Stimulated activated memory B cell treated with anti-CD40 and anti-IgM and Interleukin-4, amounts not matched to agents 10 μg/mL and 1 μg/mL and 100 μg/mL, for 72 hours (primary cell): ENCODE results near the gene INSC.
"Not testable (repeated sequence)": the region's sequence is repeated elsewhere in the genome, so short reads cannot be mapped to it uniquely, and the experiment has no call there.

Source experiments
- ATAC-seq: fragments of 150-1000 bp; cut with Tn5 transposase; 2 replicates; pipeline ENCODE4 v1.10.0; 2021
- H3K27ac Mint-ChIP-seq: one replicate; pipeline ENCODE4 v1.8.0; 2022; ENCODE audit warnings: mild to moderate bottlenecking, mixed read lengths
- H3K27me3 Mint-ChIP-seq: one replicate; pipeline ENCODE4 v1.8.0; 2022; ENCODE audit warnings: mixed read lengths
- H3K36me3 Mint-ChIP-seq: one replicate; pipeline ENCODE4 v1.8.0; 2022; ENCODE audit warnings: mixed read lengths
- H3K4me1 Mint-ChIP-seq: one replicate; pipeline ENCODE4 v1.8.0; 2022; ENCODE audit warnings: mixed read lengths
- H3K4me3 Mint-ChIP-seq: one replicate; pipeline ENCODE4 v1.8.0; 2022; ENCODE audit warnings: mild to moderate bottlenecking, moderate library complexity, mixed read lengths
- H3K9me3 Mint-ChIP-seq: one replicate; pipeline ENCODE4 v1.8.0; 2022; ENCODE audit warnings: mixed read lengths

Gene INSC

GRCh38 chr11:15114501-15115475, at the start of gene INSC:
TSS of gene INSC (plus strand) at chr11:15114923. CDS start at chr11:15149175, 34,252 bp downstream.
- Mint-ChIP-seq H3K4me1 (peaks cover 61% of the 10 kb centered on the region), H3K27me3 (peaks cover 13% of the 10 kb centered on the region), H3K27ac (peak within 1 kb of the TSS; percentile 75), H3K36me3 (no peaks in the 10 kb centered on the region), H3K9me3 (no peaks in the 10 kb centered on the region), H3K4me3 (peak within 1 kb of the TSS; percentile 74)
- no peak for ATAC-seq

- Mint-ChIP-seq H3K27me3 (peaks cover 50% of the 10 kb centered on the region), H3K4me1 (peaks cover 16% of the 10 kb centered on the region)
- H3K9me3 Mint-ChIP-seq, ATAC-seq, H3K4me3 Mint-ChIP-seq, H3K36me3 Mint-ChIP-seq, H3K27ac Mint-ChIP-seq: not testable (repeated sequence)
Observed at GRCh38 chr11:15069751-15070150, 45.0 kb upstream of the INSC start.

- Mint-ChIP-seq H3K27me3 (peaks cover 59% of the 10 kb centered on the region), H3K4me3 (no peak overlapping the region), H3K9me3 (peaks cover 6% of the 10 kb centered on the region), H3K36me3 (no peaks in the 10 kb centered on the region), H3K4me1 (peaks cover 19% of the 10 kb centered on the region), H3K27ac (no peak overlapping the region)
- no peak for ATAC-seq
Observed at GRCh38 chr11:15071556-15072255, 43.0 kb upstream of the INSC start.

DNA sequence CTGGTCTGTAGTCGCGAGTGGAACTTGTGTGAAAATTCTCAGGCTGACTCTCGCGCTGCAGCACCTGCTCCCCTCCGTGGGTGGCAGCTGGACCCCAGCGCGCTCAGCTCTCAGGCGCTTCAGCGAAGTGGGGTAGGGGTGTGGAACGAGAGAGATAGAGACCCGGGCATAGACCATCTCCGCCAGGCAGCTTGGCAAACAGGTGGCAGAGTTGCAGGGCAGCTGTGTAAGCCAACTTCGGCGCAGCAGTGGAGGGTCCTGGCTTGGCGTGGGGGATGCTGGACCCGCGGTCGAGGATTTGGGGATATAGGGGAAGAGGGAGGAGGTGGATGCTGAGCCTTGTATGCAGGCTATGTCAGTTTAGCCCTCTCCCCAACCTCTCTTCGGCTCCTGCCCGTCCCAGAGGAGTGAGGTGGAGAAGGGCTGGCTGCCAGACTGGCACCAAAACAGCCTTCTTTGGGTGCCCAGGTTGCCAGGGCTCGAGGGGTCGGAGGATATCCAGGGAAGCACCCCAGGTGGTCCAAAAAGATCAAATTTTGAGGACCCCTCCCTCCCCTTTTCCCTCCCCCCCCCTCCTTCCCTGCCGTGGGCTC, 42.1 kb upstream of the INSC start:
- Mint-ChIP-seq H3K27me3 (peaks cover 60% of the 10 kb centered on the region), H3K4me1 (peaks cover 19% of the 10 kb centered on the region), H3K27ac (no peak overlapping the region), H3K9me3 (peaks cover 6% of the 10 kb centered on the region), H3K4me3 (no peak overlapping the region), H3K36me3 (no peaks in the 10 kb centered on the region)
- no peak for ATAC-seq

GRCh38 chr11:15073361-15074205, 41.1 kb upstream of the INSC start, which contains the start of gene CALCB:
TSS of gene CALCB (plus strand) at chr11:15073593. CDS start at chr11:15074719, 1,126 bp downstream.
- no peaks in the 10 kb centered on the region for H3K36me3 Mint-ChIP-seq
- ATAC-seq: no peak
- peaks cover 60% of the 10 kb centered on the region for H3K27me3 Mint-ChIP-seq
- H3K27ac Mint-ChIP-seq: no peak within 1 kb of the TSS
- H3K4me1 Mint-ChIP-seq: peaks cover 19% of the 10 kb centered on the region
- H3K4me3 Mint-ChIP-seq: peak within 1 kb of the TSS; percentile 54
- peaks cover 1% of the 10 kb centered on the region for H3K9me3 Mint-ChIP-seq

GRCh38 chr11:15074206-15075161, 40.2 kb upstream of the INSC start:
- Mint-ChIP-seq H3K36me3 (no peaks in the 10 kb centered on the region), H3K27me3 (peaks cover 60% of the 10 kb centered on the region), H3K4me1 (peaks cover 19% of the 10 kb centered on the region), H3K27ac (no peak overlapping the region), H3K9me3 (no peaks in the 10 kb centered on the region), H3K4me3 (peak overlapping the region; percentile 54)
- peak; percentile 89 for ATAC-seq

DNA sequence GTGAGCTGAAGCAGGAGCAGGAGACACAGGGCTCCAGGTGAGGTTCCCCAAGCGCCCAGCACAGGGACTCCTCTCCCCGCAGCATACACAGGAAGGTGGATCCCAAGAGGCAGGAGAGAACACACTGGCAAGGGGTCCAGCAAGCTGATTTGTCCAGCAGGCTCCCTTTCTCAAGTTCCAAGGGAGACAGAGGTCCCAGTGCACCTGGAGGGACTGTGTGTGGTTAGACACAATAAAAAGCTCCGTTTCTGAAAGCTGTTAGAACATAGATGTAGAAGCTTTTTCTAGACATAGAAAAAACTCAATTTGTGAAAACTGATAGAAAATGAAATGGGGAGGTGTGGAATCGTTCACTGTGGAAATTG, 39.6 kb upstream of the INSC start:
- Mint-ChIP-seq H3K4me3 (no peak overlapping the region), H3K4me1 (peaks cover 19% of the 10 kb centered on the region), H3K27me3 (peaks cover 60% of the 10 kb centered on the region), H3K9me3 (no peaks in the 10 kb centered on the region), H3K36me3 (no peaks in the 10 kb centered on the region), H3K27ac (no peak overlapping the region)
- no peak for ATAC-seq

DNA sequence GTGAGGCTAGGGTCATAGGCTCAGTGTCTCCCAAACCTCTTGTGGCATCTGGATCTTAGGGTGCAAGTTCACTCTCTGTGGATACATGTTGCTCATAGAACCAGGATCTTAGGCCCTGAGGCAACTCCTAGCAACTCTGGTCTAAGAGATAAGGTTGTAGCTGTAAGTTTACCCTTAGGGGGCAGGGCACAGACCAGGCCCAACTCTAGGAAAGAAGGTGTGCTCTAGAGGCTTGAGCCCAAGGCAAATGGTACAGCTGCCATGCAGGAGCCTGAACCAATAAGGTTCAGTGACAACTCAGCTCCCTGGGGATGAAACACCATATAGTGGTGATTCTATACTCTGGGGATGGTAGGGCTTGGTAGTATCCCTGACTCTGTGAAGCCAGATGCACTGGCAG, 23.5 kb upstream of the INSC start:
- H3K4me3 Mint-ChIP-seq: no peak overlapping the region
- no peak for ATAC-seq
- peaks cover 19% of the 10 kb centered on the region for H3K4me1 Mint-ChIP-seq
- no peak overlapping the region for H3K27ac Mint-ChIP-seq
- peaks cover 12% of the 10 kb centered on the region for H3K27me3 Mint-ChIP-seq
- H3K36me3 Mint-ChIP-seq: no peaks in the 10 kb centered on the region
- peaks cover 11% of the 10 kb centered on the region for H3K9me3 Mint-ChIP-seq

- Mint-ChIP-seq H3K27ac (peak overlapping the region; percentile 34), H3K27me3 (peaks cover 12% of the 10 kb centered on the region), H3K4me3 (no peak overlapping the region), H3K9me3 (peaks cover 11% of the 10 kb centered on the region), H3K4me1 (peaks cover 19% of the 10 kb centered on the region), H3K36me3 (no peaks in the 10 kb centered on the region)
- ATAC-seq: peak; percentile 51
Observed at GRCh38 chr11:15091625-15092024, 23.1 kb upstream of the INSC start.

DNA sequence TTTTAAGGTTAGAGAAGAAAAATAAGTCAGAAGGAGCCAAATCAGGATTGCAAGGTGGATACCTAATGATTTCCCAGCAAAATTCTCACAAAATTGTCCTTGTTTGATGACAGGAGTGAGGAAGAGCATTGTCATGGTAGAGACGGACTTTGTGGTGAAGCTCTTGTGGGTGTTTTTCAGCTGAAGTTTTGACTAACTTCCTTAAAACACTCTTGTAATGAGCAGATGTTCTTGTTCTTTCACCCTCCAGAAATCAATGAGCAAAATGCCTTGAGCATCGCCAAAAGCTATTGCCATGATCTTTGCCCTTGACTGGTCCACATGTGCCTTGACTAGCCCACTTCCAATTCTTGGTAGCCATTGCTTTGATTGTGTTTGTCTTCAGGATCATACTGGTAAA, 21.3 kb upstream of the INSC start:
- ATAC-seq: peak; percentile 68
- peaks cover 3% of the 10 kb centered on the region for H3K9me3 Mint-ChIP-seq
- H3K36me3 Mint-ChIP-seq: no peaks in the 10 kb centered on the region
- H3K27me3 Mint-ChIP-seq: peaks cover 24% of the 10 kb centered on the region
- peaks cover 19% of the 10 kb centered on the region for H3K4me1 Mint-ChIP-seq
- H3K27ac Mint-ChIP-seq: no peak overlapping the region
- no peak overlapping the region for H3K4me3 Mint-ChIP-seq

- peaks cover 17% of the 10 kb centered on the region for H3K27me3 Mint-ChIP-seq
- H3K4me3 Mint-ChIP-seq: no peak overlapping the region
- no peaks in the 10 kb centered on the region for H3K36me3 Mint-ChIP-seq
- H3K9me3 Mint-ChIP-seq: no peaks in the 10 kb centered on the region
- ATAC-seq: no peak
- no peak overlapping the region for H3K27ac Mint-ChIP-seq
- H3K4me1 Mint-ChIP-seq: peaks cover 19% of the 10 kb centered on the region
Observed at GRCh38 chr11:15095736-15096228, 18.9 kb upstream of the INSC start.

DNA sequence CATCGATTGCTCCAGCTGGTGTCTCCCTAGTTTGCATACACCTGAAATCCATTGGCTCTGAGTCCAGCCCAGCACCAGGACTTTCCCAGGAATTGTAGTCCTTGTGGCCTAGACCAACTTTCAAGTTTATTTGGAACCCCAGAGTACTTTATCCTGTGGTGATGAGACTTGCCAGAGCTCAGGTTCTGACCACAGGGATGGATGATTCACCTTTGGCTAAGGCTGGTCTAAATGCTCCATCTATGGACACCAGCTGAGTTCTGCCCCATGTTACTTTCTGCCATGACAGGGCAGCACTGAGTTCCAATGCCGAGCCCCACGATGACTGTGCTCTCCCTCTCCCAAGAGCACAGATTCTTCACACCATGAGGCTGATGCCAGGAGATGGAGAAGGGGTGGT, 17.3 kb upstream of the INSC start:
- Mint-ChIP-seq H3K27ac (no peak overlapping the region), H3K9me3 (no peaks in the 10 kb centered on the region), H3K36me3 (no peaks in the 10 kb centered on the region), H3K4me3 (no peak overlapping the region), H3K27me3 (peaks cover 13% of the 10 kb centered on the region), H3K4me1 (peaks cover 12% of the 10 kb centered on the region)
- no peak for ATAC-seq

DNA sequence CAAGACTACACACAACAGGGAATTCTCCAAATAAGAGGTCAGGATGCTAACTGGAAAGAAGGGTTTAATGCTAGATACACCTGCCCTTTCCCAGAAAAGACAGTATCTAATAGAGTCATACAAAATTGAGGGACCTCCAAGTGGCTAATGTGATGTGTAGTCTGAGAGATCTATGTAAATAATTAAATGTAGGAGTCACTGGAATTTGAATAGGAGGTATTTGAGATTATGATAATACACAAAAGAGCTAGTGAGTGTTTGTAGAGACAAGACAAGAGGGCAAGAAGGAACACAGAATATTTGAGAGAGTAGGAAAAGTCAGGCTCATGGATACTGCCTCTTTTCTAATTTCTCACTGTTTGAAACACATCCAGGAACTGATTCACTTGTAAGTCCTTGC, 15.5 kb upstream of the INSC start:
- no peak for ATAC-seq
- Mint-ChIP-seq H3K9me3 (peaks cover 6% of the 10 kb centered on the region), H3K4me3 (no peak overlapping the region), H3K27ac (no peak overlapping the region), H3K36me3 (no peaks in the 10 kb centered on the region), H3K27me3 (peaks cover 13% of the 10 kb centered on the region), H3K4me1 (no peaks in the 10 kb centered on the region)
